Measurements from ENCODE around the gene PPT2.
"Not testable (repeated sequence)": the region's sequence is repeated elsewhere in the genome, so short reads cannot be mapped to it uniquely, and the experiment has no call there.

The PPT2 gene

DNA sequence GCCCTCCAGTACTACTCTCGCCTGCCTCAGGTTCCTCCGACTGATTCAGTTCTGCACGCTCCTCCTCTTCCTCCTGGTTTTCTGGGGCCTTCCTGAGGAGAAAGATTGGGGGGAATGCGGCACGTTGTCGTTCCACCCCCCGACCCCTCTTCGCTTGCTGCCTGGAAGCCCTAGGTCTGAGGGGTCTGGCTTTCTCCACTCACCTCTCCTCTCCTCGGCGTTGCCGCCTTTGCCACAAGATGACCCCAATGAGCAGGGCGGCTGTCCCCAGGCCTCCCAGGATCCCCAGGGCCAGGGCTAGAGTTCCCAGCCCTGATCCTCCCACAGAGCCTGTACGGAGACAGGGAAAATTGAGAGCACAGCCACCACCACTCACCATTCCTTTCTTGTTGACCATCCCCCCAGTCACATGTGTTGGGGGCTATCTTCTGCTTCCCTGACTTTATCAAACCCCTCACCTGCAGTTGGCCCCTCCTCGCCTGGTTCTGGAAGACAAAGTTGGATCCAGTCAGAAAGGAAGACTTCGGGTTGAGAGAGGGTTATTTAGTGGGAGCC, 27.3 kb downstream of the PPT2 start:
- H3K27ac ChIP-seq = no peak overlapping the region

DNA sequence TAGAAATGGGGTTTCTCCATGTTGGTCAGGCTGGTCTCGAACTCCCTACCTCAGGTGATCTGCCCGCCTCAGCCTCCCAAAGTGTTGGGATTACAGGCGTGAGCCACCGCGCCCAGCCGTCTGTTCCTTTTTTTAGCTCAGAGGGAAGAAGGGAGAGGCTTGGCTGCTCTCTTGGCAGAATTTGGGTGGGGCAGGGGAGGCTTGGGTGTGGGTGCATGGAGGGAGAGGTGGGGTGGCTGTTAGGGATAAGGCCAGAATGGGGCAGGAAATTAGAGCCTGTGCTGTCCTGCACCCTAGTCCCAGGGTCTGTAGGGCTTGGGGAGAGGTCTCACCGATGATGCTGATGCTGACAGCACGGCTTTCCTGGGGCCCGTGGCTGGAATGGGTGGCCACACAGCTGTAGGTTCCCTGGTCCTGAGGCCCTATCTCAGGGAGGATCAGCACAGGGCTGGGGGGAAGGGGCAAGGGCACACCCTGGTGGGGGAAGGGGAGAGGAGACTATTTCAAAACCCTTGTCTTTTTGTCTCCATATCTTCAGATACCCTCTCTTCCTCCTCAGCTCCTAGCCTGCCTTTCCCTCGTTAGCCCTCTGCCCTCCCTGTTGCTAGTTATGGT, 28.1 kb downstream of the PPT2 start:
- TF ChIP-seq, protein P1, sequence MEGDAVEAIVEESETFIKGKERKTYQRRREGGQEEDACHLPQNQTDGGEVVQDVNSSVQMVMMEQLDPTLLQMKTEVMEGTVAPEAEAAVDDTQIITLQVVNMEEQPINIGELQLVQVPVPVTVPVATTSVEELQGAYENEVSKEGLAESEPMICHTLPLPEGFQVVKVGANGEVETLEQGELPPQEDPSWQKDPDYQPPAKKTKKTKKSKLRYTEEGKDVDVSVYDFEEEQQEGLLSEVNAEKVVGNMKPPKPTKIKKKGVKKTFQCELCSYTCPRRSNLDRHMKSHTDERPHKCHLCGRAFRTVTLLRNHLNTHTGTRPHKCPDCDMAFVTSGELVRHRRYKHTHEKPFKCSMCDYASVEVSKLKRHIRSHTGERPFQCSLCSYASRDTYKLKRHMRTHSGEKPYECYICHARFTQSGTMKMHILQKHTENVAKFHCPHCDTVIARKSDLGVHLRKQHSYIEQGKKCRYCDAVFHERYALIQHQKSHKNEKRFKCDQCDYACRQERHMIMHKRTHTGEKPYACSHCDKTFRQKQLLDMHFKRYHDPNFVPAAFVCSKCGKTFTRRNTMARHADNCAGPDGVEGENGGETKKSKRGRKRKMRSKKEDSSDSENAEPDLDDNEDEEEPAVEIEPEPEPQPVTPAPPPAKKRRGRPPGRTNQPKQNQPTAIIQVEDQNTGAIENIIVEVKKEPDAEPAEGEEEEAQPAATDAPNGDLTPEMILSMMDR (conservative IDR thresholded peaks at IDR 0.05) = no peak

More for the DNA sequence above, 27.3 kb downstream of the PPT2 start:
- TF ChIP-seq, protein P1 (conservative IDR thresholded peaks at IDR 0.05) = no peak

DNA sequence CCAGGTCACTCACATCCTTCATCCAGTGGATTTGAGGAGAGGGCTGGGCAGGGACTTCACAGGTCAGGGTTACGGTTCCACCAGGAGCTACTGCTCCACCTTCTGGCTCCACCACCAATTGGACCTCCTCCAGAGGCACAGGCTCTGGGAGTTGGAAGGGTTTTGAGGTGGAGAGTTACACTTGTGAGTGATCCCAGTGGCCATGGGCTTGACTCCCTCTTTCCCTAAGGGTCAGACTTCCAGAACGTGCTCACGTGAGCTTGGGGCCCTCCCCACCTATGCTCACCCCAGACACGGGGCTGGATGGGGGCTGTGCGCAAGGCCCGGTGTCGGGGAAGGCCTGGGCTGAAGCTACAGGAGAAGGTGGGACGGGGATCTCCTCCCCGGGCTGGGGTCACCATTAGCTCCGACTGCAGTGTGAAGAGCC, 28.6 kb downstream of the PPT2 start:
- H3K27ac ChIP-seq = no peak overlapping the region
- TF ChIP-seq, protein P1 (conservative IDR thresholded peaks at IDR 0.05) = no peak

More for the DNA sequence above, 28.1 kb downstream of the PPT2 start:
- H3K27ac ChIP-seq = no peak overlapping the region

DNA sequence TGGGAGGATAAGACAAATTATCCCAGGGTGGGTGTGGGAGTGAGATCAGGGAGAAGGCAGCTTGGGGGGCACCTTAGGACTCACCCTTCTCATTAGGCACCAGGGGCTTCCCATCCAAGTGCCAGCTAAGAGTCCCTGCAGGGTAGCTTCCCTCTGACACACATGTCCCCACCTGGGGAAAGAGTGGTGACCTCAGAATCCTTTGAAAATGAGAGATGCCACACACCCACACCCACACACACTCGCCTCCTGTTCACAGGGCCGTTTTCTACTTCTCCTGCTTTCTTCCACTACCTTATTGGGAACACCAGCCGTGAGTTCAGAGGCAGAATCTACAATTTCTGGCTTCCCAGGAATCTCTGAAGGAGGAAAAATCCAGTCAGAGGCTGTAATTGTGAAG, 29.1 kb downstream of the PPT2 start:
- H3K27ac ChIP-seq = no peak overlapping the region
- TF ChIP-seq, protein P1 (conservative IDR thresholded peaks at IDR 0.05) = no peak

DNA sequence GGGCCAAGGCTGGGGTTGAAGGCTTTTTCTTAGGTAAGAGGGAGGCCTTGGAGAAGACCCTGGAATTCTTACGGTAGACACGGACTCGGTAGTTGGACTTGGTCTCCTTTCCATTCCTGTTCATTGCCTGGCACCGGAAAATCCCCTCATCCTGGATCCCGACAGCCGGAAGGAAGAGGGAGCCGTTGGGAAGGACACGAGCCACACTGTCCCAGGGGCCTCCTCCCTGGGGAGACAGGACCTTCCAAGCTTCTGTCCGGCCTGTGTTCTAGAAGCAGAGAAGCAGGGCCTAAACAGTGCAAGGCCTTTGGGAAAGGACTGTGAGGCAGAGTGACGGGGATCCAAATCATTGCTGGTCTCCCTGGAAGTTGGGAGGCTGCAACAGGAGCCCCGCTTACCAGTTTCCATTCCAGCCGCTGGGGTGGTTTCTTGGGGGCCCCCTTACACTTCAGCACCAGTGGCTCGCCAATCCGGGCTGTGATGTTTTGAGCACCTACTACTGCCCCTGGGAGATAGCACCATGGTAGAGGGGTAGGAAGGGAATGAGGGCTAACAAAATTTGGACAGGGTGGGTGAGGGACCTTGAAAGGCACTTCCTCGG, 29.6 kb downstream of the PPT2 start:
- no peak overlapping the region for H3K27ac ChIP-seq
- TF ChIP-seq, protein P1 (conservative IDR thresholded peaks at IDR 0.05) = no peak

DNA sequence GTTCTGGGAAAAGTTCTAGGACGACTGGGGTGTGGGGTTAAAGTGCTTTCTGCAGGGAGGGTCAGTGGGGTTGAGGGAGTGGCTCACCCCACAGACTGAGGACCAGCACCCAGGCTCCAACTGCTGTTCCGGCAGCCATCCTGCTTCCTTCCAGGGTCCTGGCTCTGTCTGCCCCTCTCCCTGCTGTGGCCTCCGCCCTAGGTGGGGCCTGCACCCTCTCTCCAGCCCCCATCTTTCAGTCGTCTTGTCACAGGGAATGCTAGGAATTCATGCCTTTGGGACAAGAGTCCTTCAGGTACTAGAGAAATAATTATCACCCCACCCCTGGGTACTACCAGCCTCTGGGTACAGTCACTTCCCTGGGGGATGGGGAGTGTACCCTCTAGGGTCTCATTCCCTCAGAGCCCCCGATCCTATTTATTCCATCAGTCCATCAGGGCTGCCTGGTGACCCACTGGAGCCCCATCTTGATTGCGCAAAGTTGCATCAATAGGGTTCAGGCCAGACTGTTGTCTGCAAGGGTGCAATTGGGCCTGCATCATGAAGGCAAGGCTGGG, 30.2 kb downstream of the PPT2 start, which contains the start of gene AGER:
AGER (minus strand) TSS at position 170 of the 557 bp plus-strand sequence; CDS start at position 139, 31 bp downstream.
- H3K27ac ChIP-seq = no peak within 1 kb of the TSS
- TF ChIP-seq, protein P1 (conservative IDR thresholded peaks at IDR 0.05) = no peak

DNA sequence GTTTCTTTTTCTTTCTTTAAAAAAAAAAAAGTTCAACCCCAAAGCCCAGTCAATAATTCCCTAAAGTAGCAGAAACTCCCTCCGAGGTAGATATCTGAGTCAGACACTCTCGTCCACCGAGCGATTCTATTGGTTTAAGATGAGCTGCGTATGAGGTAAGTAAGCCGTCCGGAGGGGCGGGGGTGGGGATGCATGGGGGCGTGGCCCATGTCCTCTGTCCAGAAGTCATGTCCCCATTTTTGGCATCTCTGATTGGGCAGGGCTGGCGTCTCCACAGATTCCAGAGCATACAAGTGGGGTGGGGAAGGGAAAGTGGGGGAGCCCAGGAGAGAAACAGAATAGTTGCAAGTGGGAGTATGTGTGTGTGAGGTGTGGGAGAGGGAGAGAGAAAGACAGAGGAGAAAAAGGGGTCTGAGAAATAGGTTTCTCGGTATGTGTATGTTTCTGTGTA, 31.8 kb downstream of the PPT2 start:
- not testable (repeated sequence) for H3K27ac ChIP-seq

DNA sequence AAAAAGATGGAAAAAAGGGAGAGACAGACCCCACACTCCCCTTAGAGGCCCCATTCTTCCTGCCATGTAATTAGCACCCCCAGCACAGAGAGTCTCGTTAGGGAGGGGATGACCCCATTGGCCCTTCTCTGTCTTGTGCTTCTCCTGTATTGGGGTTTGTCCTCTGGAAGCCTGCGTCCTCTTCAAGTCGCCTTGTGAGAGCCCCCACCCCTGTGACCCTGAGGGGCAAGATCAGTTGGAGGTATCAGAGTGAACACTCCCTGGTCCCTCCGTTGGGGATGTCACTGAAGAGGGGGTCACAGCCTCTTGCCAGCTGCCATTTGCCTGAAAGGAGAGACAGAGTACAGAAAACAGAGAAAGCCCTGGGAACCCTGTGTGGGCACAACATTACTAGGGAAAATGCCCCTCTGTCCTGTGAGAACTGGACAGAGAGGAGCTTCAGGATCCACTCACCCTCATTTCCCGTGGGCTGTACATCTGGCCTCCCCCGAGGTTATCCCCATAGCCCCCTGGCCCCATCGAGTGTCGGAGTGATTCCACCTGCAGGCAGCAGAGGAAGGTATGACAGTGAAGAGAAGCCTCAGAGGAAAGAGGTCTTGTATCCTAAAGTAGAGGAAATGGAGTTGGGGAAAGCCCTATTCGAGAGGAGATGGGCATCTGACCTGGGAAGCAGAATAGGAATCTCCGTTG, 32.4 kb downstream of the PPT2 start:
- H3K27ac ChIP-seq = not testable (repeated sequence)

Data from VCaP (cell line).